HG03432 (cell line): ENCODE data around the gene RETN.

Experiments
- ATAC-seq: cut with Tn5 transposase; IDR thresholded peaks from one replicate; pipeline ENCODE4 v1.9.1; 2021; ENCODE audit warnings: mild to moderate bottlenecking, moderate library complexity; ENCODE audit not compliant: unreplicated experiment

Gene RETN

DNA sequence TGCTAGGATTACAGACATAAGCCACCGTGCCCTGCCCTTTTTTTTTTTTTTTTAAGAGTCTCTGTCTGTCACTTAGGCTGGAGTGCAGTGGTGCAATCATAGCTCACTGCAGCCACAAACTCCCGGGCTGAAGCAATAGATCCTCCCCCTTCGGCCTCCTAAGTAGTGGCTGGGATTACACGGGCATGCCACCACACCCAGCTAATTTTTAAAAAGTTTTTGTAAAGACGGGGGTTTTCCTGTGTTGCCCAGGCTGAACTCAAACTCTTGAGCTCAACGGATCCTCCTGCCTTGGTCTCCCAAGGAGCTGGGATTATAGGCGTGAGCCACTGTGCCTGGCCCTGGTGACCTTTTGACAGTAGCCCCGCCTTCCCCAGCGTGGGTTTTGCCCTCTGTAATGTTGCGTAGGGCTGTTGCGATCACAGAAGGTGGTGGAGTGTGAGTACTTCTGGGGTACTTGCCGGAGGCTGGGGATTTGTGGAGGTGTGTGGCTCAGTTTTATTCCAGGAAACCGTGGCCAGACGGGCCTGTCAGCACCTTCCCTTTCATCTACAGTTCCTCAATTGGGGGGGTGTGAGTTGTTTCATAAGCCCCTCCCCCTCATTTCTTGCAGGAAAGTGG lies 11.6 kb upstream of the RETN start:
- no peak for ATAC-seq

- ATAC-seq: peak; percentile 68
Observed at GRCh38 chr19:7658219-7658686, 10.6 kb upstream of the RETN start.

GRCh38 chr19:7661744-7662538 lies 6.9 kb upstream of the RETN start:
- no peak for ATAC-seq

DNA sequence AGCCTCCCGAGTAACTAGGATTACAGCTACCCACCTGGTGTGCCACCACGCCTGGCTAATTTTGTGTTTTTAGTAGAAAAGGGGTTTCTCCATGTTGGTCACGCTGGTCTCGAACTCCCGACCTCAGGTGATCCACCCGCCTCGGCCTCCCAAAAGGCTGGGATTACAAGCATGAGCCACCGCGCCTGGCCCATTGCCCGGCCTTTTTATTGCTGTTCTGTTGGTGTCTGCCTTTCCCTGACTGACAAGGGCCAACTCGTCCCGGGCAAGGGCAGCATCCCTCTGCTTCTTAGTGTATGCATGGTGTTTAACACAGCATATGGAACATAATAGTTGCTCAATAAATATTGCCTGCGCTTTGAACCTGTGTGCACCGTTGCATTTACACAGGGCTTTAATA lies 6.2 kb upstream of the RETN start:
- ATAC-seq: no peak

DNA sequence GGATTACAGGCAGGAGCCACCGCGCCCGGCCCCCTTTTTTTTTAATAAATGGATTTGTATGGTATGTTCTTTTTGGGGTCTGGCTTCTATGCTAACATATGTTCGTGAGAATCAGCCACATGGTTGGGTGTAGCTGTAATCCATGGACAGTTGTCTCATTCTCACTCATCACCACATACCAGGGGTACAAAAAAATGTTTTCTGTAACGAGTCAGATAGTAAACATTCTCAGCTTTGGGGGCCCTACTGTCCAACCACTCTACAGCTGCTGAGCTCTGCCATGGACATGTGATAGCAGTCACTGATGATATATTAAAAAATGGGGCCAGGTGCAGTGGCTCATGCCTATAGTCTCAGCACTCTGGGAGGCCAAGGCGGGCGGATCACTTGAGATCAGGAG lies 5.1 kb upstream of the RETN start:
- no peak for ATAC-seq

- ATAC-seq: no peak
Observed at GRCh38 chr19:7665076-7665475, 3.8 kb upstream of the RETN start.

GRCh38 chr19:7669641-7670040 lies 792 bp downstream of the RETN start:
- no peak for ATAC-seq

GRCh38 chr19:7670150-7670783 lies 1.4 kb downstream of the RETN start:
- ATAC-seq: no peak

DNA sequence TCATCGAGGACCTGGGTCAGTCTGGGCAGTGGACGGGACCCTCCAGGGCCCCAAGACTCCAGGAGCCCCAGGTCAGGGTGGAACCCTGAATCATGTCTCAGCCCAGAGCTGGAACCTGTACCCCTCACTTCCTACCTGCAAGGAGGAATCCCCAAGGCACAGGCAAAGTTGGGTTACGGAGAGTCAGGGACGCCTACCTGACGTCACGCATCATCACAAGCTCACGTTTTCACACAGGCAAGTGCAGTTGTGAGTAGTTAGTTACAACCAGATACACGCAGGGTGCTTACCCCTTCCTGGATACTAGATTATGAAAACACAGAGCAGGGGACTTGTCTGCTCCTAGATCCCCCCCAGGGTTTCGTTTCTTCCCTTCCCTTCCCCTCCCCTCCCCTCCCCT lies 1.9 kb downstream of the RETN start:
- no peak for ATAC-seq

GRCh38 chr19:7672522-7672921 lies 3.7 kb downstream of the RETN start:
- no peak for ATAC-seq

GRCh38 chr19:7674010-7675005 lies 5.5 kb downstream of the RETN start:
- no peak for ATAC-seq

GRCh38 chr19:7676376-7676775 lies 7.5 kb downstream of the RETN start:
- no peak for ATAC-seq

DNA sequence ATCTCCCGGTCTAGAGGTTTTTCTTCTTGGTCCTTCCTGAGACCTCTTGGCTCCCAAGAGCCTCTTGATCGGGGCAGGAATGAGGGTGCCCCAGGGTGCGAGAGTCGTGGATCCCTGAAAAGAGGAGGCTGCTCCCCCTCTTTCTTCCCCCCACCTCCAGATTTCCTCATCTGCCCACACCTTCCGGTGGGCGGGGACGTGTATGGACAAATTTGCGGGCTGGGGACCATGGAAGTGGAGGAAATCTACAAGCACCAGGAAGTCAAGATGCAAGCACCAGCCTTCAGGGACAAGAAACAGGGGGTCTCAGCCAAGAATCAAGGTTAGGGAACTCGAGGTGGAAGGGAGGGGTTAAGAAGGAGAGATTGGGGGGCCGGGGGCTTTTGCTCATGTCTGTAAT lies 8.0 kb downstream of the RETN start, which contains the start of gene MCEMP1:
MCEMP1 (plus strand) TSS at position 237 of the 400 bp plus-strand sequence; CDS start at position 268, 31 bp downstream.
- no peak for ATAC-seq

DNA sequence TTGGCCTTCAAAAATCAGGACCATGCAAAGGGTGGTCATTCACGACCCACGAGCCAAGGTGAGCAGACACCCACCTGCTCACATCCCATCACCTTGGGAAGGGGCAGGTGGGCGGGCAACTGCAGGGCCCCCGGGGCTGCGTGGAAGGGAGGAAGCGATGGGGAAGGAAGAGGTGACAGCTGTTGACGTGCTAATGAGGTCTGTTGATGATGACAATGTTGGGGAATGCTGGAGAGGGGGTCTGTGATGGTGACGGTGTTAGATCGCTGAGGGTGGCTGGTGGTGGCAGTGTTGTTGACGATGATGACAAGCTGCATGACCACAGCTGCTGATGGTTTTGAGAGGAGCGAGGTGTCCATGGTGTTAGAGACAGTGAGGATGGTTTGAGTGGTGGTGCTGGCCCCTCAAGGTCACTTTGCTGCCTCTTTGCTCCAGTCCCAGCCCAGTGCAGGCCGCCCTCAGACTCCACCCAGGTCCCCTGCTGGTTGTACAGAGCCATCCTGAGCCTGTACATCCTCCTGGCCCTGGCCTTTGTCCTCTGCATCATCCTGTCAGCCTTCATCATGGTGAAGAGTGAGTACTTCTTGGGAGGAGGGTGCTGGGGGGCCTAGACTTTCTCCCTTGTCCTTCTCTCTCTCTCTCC lies 8.9 kb downstream of the RETN start:
- ATAC-seq: no peak

- ATAC-seq: no peak
Observed at GRCh38 chr19:7678971-7679751, 10.3 kb downstream of the RETN start.

DNA sequence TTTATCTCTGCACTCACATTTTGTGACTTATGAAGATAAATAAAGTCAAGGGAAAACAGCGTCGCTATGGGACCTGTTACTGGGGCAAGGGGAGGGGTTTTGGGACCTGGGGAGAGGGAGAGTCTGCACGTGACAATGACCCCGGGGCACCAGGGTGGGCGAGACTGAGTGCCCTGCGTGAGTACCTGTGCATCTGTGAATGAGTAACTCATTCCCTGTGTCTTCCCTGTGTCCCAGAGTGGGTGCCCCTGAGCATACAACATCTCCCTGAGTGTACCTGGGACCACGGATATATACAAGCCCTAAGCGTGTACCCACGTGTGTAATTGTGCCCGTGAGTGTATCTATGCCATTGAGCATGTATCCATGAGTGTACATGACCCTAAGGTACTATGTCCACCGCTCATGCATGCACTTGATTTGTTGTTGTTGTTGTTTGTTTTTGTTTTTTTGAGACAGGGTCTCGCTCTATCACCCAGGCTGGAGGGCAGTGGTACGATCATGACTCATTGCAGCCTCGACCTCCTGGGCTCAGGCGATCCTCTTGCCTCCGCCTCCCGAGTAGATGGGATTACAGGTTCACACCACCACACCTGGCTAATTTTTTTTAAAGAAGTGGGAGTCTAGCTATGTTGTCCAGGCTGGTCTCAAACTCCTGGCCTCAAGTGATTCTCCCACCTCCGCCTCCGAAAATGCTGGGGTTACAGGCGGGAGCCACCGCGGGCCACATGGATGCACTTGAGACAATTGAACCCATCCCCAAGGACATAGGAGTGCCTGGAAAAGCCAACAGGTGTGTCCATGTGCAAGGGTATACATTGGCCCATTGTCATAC lies 11.1 kb downstream of the RETN start:
- no peak for ATAC-seq

DNA sequence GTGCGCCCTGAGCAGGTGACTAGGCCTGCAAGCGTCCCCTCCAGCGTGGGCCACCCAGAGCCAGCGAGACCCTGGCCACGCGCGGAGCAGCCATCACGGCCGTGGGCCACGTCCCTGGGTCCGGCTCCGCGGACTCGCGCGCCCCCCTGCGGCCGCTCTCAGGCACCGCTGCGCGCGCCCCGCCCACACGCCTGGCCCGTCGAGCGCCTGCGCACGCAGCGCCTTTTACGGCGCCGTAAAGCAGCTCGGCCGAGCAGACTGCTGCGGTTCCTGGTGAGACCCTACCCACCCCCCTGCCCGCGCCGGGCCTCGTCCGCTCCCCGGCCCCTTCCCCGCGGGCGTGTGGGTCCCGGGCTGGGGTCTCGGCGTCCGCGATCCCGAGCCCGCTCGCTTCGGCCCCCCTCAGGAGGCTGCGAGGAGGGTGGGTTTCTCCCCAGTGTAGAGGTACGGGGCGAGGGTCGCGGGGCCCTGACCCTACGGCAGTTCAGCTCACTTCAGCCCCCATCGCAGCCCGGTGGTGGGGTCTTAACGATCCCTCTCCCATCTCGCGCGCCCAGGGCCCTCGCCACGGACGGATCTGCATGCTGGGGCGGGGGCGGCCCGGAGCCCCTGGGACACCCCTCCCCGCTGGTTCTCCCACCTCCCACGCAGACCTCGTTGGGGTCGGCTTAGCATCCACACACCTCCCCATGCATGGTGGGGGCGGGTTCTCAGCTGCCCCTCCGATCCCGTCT lies 11.9 kb downstream of the RETN start, which contains the start of gene TRAPPC5:
TRAPPC5 (plus strand) TSS at position 228 of the 734 bp plus-strand sequence. CDS start 1,421 bp downstream, outside the sequence.
- ATAC-seq: peak; percentile 73
